Measurements from ENCODE around the gene SLC35A2. TPM values are rescaled to one million over a fixed set of nuclear protein-coding genes. Genes with fewer than 3 reads are reported as not detected.

Gene SLC35A2
- total RNA-seq, 2 donors from 2014 or later, result 18.3 to 22.2 TPM

GRCh38 chrX:48936429-48937053 lies 25.1 kb upstream of the SLC35A2 start:
- H3K27ac Mint-ChIP-seq, result peak overlapping the region; percentile 94 to 97
- H3K9me3 Mint-ChIP-seq, result no peaks in the 10 kb centered on the region
- DNase-seq (ENCODE audit: low spot score in 2 of 2) (no peak), ATAC-seq (peak in 1 of 2 donors; percentile 3)
- peaks cover 22 to 44% of the 10 kb centered on the region in 2 donors for H3K36me3 Mint-ChIP-seq

- ATAC-seq (no peak), DNase-seq (ENCODE audit: low spot score in 2 of 2) (no peak)
- peak overlapping the region; percentile 97 for H3K27ac Mint-ChIP-seq
- H3K36me3 Mint-ChIP-seq, result peaks cover 20 to 39% of the 10 kb centered on the region in 2 donors
- no peaks in the 10 kb centered on the region for H3K9me3 Mint-ChIP-seq
Observed at GRCh38 chrX:48935301-48935670, 23.8 kb upstream of the SLC35A2 start.

- DNase-seq (ENCODE audit: low spot score in 2 of 2) (peak in 1 of 2 donors; percentile 60), ATAC-seq (peak; percentile 1 to 30)
- Mint-ChIP-seq H3K9me3 (no peaks in the 10 kb centered on the region), H3K27ac (peak overlapping the region; percentile 97), H3K36me3 (peaks cover 20 to 38% of the 10 kb centered on the region in 2 donors)
Observed at GRCh38 chrX:48934581-48935300, 23.3 kb upstream of the SLC35A2 start.

- no peak for DNase-seq (ENCODE audit: low spot score in 2 of 2)
- Mint-ChIP-seq H3K9me3 (no peaks in the 10 kb centered on the region), H3K27ac (peak overlapping the region; percentile 97), H3K36me3 (peaks cover 20 to 38% of the 10 kb centered on the region in 2 donors)
- peak in 1 of 2 donors; percentile 26 for ATAC-seq
Observed at GRCh38 chrX:48933757-48934156, 22.3 kb upstream of the SLC35A2 start.

- DNase-seq (ENCODE audit: low spot score in 2 of 2) (no peak), ATAC-seq (no peak)
- H3K9me3 Mint-ChIP-seq, result no peaks in the 10 kb centered on the region
- H3K36me3 Mint-ChIP-seq, result peaks cover 2 to 19% of the 10 kb centered on the region in 2 donors
- no peak overlapping the region for H3K27ac Mint-ChIP-seq
Observed at GRCh38 chrX:48927736-48928382, 16.4 kb upstream of the SLC35A2 start.

- ATAC-seq (no peak), DNase-seq (ENCODE audit: low spot score in 2 of 2) (no peak)
- Mint-ChIP-seq H3K36me3 (peaks cover 0 to 16% of the 10 kb centered on the region in 2 donors), H3K27ac (no peak overlapping the region), H3K9me3 (no peaks in the 10 kb centered on the region)
Observed at GRCh38 chrX:48927123-48927522, 15.7 kb upstream of the SLC35A2 start.

- DNase-seq (ENCODE audit: low spot score in 2 of 2) (no peak), ATAC-seq (peak in 1 of 2 donors; percentile 60)
- no peaks in the 10 kb centered on the region for H3K9me3 Mint-ChIP-seq
- peak overlapping the region; percentile 69 to 79 for H3K27ac Mint-ChIP-seq
- peaks cover 15 to 27% of the 10 kb centered on the region in 2 donors for H3K36me3 Mint-ChIP-seq
Observed at GRCh38 chrX:48924270-48924669, 12.8 kb upstream of the SLC35A2 start.

GRCh38 chrX:48923771-48924170 lies 12.3 kb upstream of the SLC35A2 start:
- H3K36me3 Mint-ChIP-seq, result peaks cover 16 to 29% of the 10 kb centered on the region in 2 donors
- ATAC-seq, result no peak
- peak overlapping the region; percentile 69 to 79 for H3K27ac Mint-ChIP-seq
- H3K9me3 Mint-ChIP-seq, result no peaks in the 10 kb centered on the region
- DNase-seq (ENCODE audit: low spot score in 2 of 2), result no peak

- peak overlapping the region; percentile 99 for H3K27ac Mint-ChIP-seq
- ATAC-seq, result no peak
- peaks cover 35 to 42% of the 10 kb centered on the region in 2 donors for H3K36me3 Mint-ChIP-seq
- no peak for DNase-seq (ENCODE audit: low spot score in 2 of 2)
- H3K9me3 Mint-ChIP-seq, result no peaks in the 10 kb centered on the region
Observed at GRCh38 chrX:48920718-48921104, 9.3 kb upstream of the SLC35A2 start.

GRCh38 chrX:48919947-48920717 lies 8.7 kb upstream of the SLC35A2 start:
- H3K27ac Mint-ChIP-seq, result peak overlapping the region; percentile 99
- ATAC-seq (peak; percentile 27 to 39), DNase-seq (ENCODE audit: low spot score in 2 of 2) (no peak)
- H3K36me3 Mint-ChIP-seq, result peaks cover 40 to 47% of the 10 kb centered on the region in 2 donors
- no peaks in the 10 kb centered on the region for H3K9me3 Mint-ChIP-seq

GRCh38 chrX:48919360-48919841 lies 8.0 kb upstream of the SLC35A2 start:
- H3K36me3 Mint-ChIP-seq, result peaks cover 48 to 54% of the 10 kb centered on the region in 2 donors

GRCh38 chrX:48918643-48919340 lies 7.3 kb upstream of the SLC35A2 start, which contains the start of gene PIM2:
Gene PIM2 (minus strand): TSS chrX:48919024. CDS start chrX:48918834, 190 bp downstream.
- H3K27ac Mint-ChIP-seq, result peak within 1 kb of the TSS; percentile 99
- ATAC-seq, result peak; percentile 68 to 80
- peaks cover 54 to 55% of the 10 kb centered on the region in 2 donors for H3K36me3 Mint-ChIP-seq
- DNase-seq (ENCODE audit: low spot score in 2 of 2), result peak; percentile 84 to 92
- no peaks in the 10 kb centered on the region for H3K9me3 Mint-ChIP-seq

More at GRCh38 chrX:48919360-48919841, 8.0 kb upstream of the SLC35A2 start:
- DNase-seq (ENCODE audit: low spot score in 2 of 2) (peak in 1 of 2 donors; percentile 71), ATAC-seq (peak; percentile 39 to 40)
- Mint-ChIP-seq H3K27ac (peak overlapping the region; percentile 99), H3K9me3 (no peaks in the 10 kb centered on the region)

GRCh38 chrX:48918301-48918642 lies 6.8 kb upstream of the SLC35A2 start:
- DNase-seq (ENCODE audit: low spot score in 2 of 2), result no peak
- no peaks in the 10 kb centered on the region for H3K9me3 Mint-ChIP-seq
- peaks cover 56 to 60% of the 10 kb centered on the region in 2 donors for H3K36me3 Mint-ChIP-seq
- no peak for ATAC-seq
- peak overlapping the region; percentile 99 for H3K27ac Mint-ChIP-seq

GRCh38 chrX:48917139-48918001 lies 5.9 kb upstream of the SLC35A2 start:
- peaks cover 57 to 67% of the 10 kb centered on the region in 2 donors for H3K36me3 Mint-ChIP-seq
- no peaks in the 10 kb centered on the region for H3K9me3 Mint-ChIP-seq
- ATAC-seq (peak; percentile 49 to 50), DNase-seq (ENCODE audit: low spot score in 2 of 2) (peak; percentile 82 to 91)
- H3K27ac Mint-ChIP-seq, result peak overlapping the region; percentile 99
